Measurements from ENCODE around the gene NT5DC3. TPM values are rescaled to one million over a fixed set of nuclear protein-coding genes. Genes with fewer than 3 reads are reported as not detected.

NT5DC3 gene
- total RNA-seq, 4 donors from 2014 or later, result 4.1 to 10.2 (median 7.0) TPM

DNA sequence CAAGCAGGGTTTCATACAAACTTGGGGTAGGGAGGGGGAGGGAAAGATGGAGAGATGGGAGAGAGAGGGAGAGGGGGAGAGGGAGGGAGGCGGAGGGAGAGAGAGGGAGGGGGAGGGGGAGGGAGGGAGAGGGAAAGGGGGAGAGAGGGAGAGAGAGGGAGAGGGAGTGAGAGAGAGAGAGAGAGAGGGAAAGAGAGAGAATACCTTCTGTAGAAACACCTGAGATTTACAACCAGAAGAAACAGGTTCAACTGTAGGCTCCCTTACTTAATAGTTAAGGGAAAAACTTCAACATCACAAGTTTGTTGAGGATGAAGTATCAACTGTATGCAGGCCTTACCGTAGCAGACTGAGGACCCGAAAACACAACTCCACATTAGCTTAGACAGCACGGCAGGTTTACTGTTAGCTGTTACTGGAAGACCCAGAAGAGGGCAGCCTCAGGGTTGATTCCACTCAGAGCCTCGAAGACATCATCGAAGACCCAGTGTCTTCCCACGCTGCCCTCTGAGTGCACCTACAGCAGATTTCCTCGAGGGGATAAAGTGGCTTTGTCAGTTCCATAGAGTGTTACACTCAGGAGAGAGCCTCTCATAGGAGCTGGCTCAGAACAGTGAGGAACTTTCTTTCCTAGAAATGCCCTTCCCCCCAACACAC lies 72.4 kb downstream of the NT5DC3 start:
- DNase-seq (ENCODE audit: low spot score) (no peak), ATAC-seq (ENCODE audit: low FRiP score) (no peak)
- TF ChIP-seq, protein P1, sequence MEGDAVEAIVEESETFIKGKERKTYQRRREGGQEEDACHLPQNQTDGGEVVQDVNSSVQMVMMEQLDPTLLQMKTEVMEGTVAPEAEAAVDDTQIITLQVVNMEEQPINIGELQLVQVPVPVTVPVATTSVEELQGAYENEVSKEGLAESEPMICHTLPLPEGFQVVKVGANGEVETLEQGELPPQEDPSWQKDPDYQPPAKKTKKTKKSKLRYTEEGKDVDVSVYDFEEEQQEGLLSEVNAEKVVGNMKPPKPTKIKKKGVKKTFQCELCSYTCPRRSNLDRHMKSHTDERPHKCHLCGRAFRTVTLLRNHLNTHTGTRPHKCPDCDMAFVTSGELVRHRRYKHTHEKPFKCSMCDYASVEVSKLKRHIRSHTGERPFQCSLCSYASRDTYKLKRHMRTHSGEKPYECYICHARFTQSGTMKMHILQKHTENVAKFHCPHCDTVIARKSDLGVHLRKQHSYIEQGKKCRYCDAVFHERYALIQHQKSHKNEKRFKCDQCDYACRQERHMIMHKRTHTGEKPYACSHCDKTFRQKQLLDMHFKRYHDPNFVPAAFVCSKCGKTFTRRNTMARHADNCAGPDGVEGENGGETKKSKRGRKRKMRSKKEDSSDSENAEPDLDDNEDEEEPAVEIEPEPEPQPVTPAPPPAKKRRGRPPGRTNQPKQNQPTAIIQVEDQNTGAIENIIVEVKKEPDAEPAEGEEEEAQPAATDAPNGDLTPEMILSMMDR (IDR thresholded peaks at IDR 0.05), result no peak

DNA sequence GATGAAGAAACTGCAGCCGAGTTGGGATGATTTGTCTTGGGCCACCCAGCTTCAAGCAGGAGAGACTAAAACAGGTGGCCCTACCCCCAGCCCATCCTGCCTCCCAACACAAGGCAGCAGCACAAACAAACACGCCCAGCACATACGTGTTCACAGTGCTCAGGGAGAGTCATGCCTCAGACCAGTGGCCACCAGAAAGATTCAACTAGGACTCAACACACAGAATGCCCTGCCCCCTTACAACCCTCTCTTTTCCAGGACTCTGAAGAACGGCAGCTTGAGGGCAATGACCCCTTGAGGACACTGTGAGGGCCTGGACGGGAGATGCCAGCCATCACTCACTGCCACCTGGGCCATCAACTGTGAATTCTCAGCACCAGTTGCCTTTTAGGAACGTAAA lies 75.0 kb downstream of the NT5DC3 start:
- TF ChIP-seq, protein P1 (IDR thresholded peaks at IDR 0.05), result no peak
- ATAC-seq (ENCODE audit: low FRiP score) (no peak), DNase-seq (ENCODE audit: low spot score) (no peak)

DNA sequence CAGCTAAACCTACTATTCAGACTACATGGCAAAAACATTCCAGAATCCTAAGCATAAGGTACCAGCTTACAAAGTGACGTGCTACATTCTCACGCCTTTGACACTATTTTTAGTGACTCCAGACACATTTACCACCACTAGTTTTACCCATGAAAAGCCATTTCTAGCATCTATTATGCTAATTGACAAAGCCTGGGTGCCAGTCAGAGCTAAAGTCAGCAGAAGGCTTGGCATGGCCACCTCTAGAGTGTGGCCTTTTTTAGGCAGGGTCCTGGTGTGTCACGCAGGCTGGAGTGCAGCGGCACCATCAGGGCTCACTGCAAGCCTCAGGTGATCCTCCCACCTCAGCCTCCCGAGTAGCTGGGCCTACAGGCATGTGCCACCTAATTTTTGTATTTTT lies 75.7 kb downstream of the NT5DC3 start:
- ATAC-seq (ENCODE audit: low FRiP score) (no peak), DNase-seq (ENCODE audit: low spot score) (no peak)
- TF ChIP-seq, protein P1 (IDR thresholded peaks at IDR 0.05), result no peak

DNA sequence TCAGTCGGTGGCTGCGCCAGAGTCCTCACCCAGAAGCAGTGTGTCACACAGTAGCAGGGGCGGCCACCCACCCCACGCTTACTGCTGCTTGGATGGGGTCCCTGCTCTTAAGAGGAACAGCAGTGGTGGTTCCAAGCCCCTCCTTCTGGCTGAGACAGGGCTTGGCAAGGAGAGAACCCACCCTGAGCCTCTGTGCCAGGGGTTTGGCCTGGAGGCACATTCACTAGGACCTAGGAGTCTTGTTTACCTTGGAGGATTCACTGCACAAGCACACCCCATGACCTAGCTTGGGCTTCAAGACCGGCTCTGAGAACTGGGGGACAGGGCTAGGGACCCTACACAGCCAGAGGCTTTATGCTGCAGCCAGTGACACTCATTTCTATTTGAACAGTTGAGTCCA lies 78.6 kb downstream of the NT5DC3 start:
- no peak for DNase-seq (ENCODE audit: low spot score)
- ATAC-seq (ENCODE audit: low FRiP score), result no peak
- TF ChIP-seq, protein P1 (IDR thresholded peaks at IDR 0.05), result no peak

DNA sequence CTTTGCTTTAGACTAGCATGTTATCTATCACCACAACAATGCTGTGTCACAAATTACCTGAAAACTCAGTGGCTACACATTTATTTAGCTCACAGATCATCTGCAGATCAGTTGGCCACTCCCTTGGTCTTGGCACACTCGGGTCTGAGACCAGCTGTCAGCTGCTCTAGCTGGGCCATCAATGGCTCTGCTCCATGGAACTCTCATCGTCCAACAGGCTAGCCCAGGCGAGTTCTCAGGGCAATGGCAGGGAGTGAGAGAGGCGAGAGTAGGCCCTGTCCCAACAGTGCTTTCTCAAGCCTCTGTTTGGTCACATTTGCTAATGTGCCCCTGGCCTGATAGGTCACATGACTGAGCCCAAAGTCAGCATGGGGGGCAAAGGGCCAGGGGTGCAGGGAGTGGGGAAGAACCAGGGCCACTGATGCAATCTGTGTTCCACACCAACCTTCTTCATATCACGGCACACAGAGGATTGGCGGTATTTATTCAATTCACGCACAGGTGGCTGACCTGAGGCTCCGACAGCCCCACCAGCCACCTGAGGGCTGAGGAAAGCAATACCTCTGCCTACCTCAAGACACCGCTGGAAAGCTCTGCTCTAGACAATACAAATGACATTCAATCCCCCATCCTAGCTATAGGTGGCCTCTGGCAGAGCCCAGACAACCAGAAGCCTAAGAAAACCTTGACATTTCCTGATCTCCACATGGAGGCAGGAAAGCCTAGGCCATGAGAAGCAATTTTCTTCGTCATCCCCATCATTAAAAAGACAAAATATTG lies 82.5 kb downstream of the NT5DC3 start:
- no peak for DNase-seq (ENCODE audit: low spot score)
- ATAC-seq (ENCODE audit: low FRiP score), result no peak
- TF ChIP-seq, protein P1 (IDR thresholded peaks at IDR 0.05), result no peak

DNA sequence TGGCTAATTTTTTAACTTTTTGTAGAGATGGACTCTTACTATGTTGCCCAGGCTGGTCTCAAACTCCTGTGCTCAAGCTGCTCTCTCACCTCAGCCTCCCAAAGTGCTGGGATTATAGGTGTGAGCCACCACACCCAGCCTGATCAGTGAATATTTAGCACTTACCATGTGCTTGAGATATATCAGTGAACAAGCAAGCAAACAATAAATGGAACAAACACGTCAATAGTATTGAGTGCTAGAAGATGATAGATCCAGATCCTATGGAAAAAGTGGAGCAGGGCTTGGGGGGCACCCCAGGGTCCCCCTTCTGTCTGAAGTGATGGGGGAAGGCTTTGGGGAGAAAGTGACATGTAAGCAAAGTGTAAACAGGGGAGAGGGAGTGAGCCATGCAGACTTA lies 83.8 kb downstream of the NT5DC3 start:
- TF ChIP-seq, protein P1 (IDR thresholded peaks at IDR 0.05), result no peak
- DNase-seq (ENCODE audit: low spot score) (no peak), ATAC-seq (ENCODE audit: low FRiP score) (no peak)

DNA sequence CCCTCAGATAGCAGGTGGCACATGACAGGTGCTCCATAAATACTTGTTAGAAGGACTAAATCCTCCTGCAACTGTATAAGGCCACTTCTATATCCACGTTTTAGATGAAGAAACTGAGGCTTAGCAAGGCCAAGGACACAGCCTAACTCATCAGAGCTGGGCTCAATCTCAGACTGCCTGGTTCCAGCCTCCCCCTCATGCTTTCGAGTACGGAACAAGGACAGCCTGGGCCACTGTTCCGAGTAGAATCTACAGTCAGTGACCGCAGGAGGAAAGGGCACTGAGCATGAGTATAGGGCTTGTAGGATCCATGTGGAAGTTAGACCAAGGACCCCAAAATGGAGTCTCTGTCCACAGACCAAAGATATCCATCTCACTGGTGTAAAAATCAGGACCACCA lies 84.6 kb downstream of the NT5DC3 start:
- TF ChIP-seq, protein P1 (IDR thresholded peaks at IDR 0.05), result no peak
- ATAC-seq (ENCODE audit: low FRiP score) (no peak), DNase-seq (ENCODE audit: low spot score) (no peak)

All from omental fat pad (tissue), 4 donors.